Islet of Langerhans (tissue), 1 donor: ENCODE data around the gene TIGD3.
"Not testable (repeated sequence)": the region's sequence is repeated elsewhere in the genome, so short reads cannot be mapped to it uniquely, and the experiment has no call there.

Source experiments
- FAIRE-seq: peaks from one replicate; lab custom pipeline; 2011; peaks lifted over from hg19 to GRCh38; lab: Jason Lieb, UNC

Gene TIGD3

GRCh38 chr11:65327021-65327420, 27.5 kb upstream of the TIGD3 start:
- no peak for FAIRE-seq

DNA sequence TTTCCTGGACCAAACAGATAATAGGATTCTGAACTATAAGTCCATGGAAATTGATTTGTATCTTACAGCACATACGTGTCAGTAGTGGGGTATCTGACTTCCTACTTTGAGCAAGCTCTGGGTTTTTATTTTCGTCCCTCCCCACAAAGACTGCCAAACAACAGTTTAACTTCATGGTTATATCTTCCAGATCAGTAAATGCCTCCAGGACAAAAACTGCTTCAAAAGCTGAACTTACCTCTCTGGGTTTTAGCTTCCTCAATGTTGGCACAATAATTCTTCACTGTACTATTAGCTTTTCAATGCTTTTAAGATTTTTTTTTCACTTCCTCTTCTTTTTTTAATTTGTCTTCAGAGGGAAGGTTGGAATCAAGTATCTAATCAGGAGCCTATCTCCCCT, 25.1 kb upstream of the TIGD3 start:
- no peak for FAIRE-seq

DNA sequence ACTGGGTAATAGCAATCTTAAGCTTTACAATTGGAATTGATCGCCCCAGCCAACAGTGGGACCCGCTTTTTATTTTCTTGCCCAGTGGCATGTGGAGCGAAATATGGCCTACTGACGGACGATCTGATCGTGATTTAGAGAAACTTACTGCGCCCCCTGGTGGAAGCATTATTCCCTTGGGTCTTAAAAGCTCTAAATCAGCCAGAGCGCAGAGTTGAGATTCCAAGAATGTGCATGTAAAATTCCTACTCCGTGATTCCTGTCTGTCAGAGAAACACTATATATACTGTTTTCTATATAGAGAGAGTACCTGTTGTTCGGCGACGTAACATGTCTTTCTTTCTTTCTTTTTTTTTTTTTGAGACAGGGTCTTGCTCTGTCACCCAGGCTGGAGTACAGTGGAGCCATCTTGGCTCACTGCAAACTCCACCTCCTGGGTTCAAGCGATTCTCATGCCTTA, 24.6 kb upstream of the TIGD3 start:
- no peak for FAIRE-seq

- FAIRE-seq, result no peak
Measured at GRCh38 chr11:65330544-65330943, 24.0 kb upstream of the TIGD3 start.

GRCh38 chr11:65332591-65332990, 22.0 kb upstream of the TIGD3 start:
- FAIRE-seq, result not testable (repeated sequence)

- FAIRE-seq, result no peak
Measured at GRCh38 chr11:65334696-65335295, 19.8 kb upstream of the TIGD3 start.

DNA sequence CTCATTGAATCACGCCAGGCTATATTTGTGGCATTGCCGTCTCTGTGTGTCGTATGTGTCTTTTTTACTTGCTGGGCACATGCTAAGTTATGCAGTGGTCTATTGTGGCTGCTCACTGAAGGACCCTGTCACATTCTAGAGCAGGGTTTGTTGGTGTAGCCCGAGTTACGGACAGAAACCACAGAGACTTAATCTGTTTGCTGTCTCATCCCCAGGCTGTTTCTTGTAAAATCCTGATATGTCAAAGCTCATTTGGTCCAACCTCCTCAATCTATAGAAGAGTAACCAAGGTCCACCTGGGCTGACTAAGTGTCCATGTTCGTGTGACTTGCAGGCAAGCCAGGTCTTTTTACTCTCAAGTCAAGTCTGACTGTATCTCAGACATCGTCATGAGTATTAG, 15.9 kb upstream of the TIGD3 start:
- no peak for FAIRE-seq

- no peak for FAIRE-seq
Measured at GRCh38 chr11:65340226-65340625, 14.3 kb upstream of the TIGD3 start.

DNA sequence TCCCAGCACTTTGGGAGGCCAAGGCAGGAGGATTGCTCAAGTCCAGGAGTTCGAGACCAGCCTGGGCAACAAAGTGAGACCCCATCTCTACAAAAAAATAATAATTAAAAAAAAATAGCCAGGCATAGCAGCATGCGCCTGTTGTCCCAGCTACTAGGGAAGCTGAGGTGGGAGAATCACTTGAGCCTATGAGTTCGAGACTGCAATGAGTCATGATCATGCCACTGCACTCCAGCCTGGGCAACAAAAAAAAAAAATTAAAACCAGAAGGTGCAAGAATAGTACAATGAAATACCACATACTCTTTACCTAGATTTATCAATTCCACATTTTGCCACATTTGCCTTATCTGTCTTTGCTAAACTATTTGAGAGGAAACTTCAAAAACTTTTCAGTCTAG, 12.7 kb upstream of the TIGD3 start:
- no peak for FAIRE-seq

- no peak for FAIRE-seq
Measured at GRCh38 chr11:65351511-65351910, 3.0 kb upstream of the TIGD3 start.

DNA sequence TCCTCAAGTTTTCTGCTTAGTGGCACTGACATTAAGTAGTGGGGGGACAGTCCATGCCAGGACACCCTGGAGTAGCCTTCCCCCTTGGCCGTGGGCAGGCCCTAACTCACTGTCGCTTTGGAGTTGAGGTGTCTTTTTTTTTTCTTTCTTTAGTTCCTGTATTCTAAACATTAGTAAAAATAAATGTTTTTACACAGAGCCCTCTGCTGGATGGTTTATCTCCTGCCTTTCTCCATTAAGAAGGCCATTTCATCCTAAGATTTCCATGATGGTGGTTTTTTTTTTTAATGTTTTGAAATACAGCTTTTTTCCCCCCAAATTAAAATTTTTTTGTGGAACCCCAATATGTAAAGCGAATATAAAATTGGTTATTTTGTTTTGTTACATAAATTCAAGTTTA, 1.8 kb upstream of the TIGD3 start:
- peak; percentile 90 for FAIRE-seq

DNA sequence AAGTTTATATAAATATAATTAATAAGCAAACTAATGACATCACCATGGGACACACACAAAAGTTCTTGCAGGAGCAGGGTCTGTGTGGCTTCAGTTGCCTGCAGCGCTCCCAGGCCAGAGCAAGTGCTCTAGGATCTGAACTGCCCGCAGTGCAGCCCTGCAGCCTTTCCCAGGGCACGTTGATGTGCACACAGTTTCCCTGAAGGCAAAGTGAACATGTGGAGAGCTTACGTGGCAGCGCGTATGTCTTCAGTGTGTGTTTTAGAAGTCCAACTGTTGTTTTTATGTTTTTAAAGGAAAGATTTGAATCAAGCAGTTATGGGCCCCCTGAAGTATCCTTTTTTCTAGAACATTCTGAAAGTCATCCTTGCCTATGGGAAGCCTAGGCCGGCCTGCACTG, 1.2 kb upstream of the TIGD3 start:
- FAIRE-seq, result no peak

DNA sequence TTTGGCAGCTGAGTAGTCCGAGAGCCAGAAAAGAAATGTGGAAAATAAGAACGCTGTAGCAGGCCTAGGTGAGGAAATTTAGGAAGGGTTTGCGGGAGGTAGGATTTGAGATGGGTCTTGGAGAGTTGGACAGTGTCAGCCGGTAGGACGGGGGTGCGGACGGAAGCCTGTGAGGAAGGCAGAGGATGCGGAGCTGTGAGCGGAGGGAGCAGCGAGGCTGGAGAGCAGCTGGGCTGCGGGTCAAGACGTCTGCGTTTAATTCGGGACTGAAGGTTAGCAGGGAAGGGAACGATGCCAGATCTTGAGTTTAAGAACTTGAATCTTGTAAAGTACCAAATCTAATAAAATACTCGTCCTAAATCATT, 669 bp upstream of the TIGD3 start:
- FAIRE-seq, result no peak

- FAIRE-seq, result no peak
Measured at GRCh38 chr11:65355013-65355775, 643 bp downstream of the TIGD3 start.

DNA sequence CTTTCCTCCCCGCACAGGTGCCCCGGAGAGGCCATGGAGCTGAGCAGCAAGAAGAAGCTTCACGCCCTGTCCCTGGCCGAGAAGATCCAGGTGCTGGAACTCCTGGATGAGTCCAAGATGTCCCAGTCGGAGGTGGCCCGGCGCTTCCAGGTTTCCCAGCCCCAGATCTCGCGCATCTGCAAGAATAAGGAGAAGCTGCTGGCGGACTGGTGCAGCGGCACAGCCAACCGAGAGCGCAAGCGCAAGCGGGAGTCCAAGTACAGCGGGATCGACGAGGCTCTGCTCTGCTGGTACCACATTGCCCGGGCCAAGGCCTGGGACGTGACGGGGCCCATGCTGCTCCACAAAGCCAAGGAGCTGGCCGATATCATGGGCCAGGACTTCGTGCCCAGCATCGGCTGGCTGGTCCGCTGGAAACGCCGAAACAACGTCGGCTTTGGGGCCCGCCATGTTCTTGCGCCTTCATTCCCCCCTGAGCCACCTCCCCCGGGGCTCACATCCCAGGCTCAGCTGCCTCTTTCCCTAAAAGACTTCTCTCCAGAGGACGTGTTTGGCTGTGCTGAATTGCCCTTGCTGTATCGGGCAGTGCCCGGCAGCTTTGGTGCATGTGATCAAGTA, 1.3 kb downstream of the TIGD3 start:
- no peak for FAIRE-seq

DNA sequence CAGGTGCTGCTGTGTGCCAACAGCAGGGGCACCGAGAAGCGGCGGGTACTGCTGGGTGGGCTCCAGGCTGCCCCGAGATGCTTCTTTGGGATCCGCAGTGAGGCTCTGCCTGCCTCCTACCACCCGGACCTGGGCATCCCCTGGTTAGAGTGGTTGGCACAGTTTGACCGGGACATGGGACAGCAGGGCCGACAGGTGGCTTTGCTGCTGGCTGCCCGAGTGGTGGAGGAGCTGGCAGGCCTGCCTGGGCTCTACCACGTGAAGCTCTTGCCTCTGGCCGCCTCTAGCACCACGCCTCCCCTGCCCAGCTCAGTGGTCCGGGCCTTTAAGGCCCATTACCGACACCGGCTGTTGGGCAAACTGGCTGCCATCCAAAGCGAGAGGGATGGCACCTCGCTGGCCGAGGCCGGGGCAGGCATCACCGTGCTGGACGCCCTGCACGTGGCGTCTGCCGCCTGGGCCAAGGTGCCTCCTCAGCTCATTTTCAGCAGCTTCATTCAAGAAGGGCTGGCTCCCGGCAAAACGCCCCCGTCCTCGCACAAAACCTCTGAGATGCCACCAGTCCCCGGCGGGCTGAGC, 1.9 kb downstream of the TIGD3 start:
- FAIRE-seq, result no peak

DNA sequence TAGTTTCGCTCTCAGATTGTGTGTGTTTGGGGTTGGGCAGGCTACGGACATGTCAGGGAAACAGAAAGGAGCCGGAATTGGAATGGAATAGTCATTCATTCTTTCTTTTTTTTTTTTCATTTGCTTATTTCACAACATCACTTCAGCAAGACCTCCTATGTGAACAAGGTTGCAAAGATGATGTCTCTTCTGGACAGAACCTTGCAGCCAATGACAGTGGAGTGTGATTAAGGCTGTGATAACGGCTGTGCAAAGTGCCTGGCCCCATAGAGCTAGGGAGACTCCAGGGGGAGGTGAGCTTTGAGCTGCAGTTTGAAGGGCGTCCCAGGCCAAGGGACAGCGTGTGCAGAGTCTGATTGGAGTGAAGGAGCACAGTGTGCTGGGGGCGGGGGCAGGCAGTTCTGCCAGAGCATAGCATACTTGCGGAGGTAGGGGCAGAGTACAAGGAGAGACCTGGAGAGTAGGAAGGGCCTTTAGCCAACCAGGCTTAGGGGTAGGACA, 3.4 kb downstream of the TIGD3 start:
- FAIRE-seq, result no peak

DNA sequence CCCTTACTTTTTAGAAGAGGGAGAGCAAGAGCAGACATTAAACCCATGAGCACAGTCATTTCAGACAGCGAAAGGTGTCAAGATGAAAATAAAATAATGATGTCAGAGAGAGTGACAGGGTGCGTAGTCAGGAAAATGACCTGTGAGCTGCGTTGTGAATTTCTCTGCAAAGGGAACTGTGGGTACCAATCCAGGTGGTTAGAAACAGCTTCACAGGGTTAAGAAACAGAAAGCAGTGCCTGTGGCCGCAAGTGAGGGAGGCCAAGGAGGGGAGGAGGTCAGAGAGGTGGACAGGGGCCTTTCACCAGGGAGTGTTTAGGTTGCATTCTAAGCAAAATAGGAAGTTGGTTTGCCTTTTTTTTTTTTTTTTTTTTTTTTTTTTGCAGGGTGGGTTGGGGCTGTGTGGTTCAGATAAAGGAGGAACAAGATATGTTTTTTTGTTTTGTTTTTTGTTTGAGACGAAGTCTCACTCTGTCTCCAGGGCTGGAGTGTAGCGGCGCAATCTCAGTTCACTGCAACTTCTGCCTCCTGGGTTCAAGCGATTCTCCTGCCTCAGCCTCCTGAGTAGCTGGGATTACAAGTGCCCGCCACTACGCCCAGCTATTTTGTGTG, 7.9 kb downstream of the TIGD3 start:
- no peak for FAIRE-seq

- no peak for FAIRE-seq
Measured at GRCh38 chr11:65362966-65363365, 8.4 kb downstream of the TIGD3 start.

- FAIRE-seq, result no peak
Measured at GRCh38 chr11:65363770-65364169, 9.2 kb downstream of the TIGD3 start.

GRCh38 chr11:65366340-65366773, 11.8 kb downstream of the TIGD3 start:
- FAIRE-seq, result no peak

- no peak for FAIRE-seq
Measured at GRCh38 chr11:65370659-65371049, 16.1 kb downstream of the TIGD3 start.
